HL-60 (cell line): ENCODE measurements around the gene SEMA7A.

Experiments
- DNase-seq, 2 experiments: peaks; one replicate each; pipeline ENCODE4 v3.0.0-alpha.2; 2010 to 2020; ENCODE audit warnings: low read depth in 1 of 2, low spot score in 1 of 2
- H3K27ac ChIP-seq: fragments of 250-450 bp; sonication (Bioruptor Pico); replicated peaks from 2 replicates; pipeline ENCODE4 v1.5.1; 2020; ENCODE audit warnings: mild to moderate bottlenecking, moderate library complexity
- H3K27me3 ChIP-seq: fragments of 250-450 bp; sonication (Bioruptor Pico); 2 replicates; pipeline ENCODE4 v1.5.1; 2021; ENCODE audit warnings: mild to moderate bottlenecking, moderate library complexity; ENCODE audit not compliant: insufficient read depth, poor library complexity, severe bottlenecking
- H3K4me3 ChIP-seq: replicated peaks from 2 replicates; pipeline ENCODE4 v1.5.1; 2011; ENCODE audit warnings: mild to moderate bottlenecking, control low read depth, low read length; ENCODE audit not compliant: insufficient read depth
- GABPA ChIP-seq: IDR thresholded peaks from 2 replicates; pipeline ENCODE4 v1.6.1; 2012; ENCODE audit warnings: low read depth
- POLR2AphosphoS5 ChIP-seq: IDR thresholded peaks from 2 replicates; pipeline ENCODE4 v1.6.1; 2012; ENCODE audit warnings: low read depth
- SPI1 ChIP-seq: IDR thresholded peaks from 2 replicates; pipeline ENCODE4 v1.6.1; 2012; ENCODE audit warnings: low read depth, mild to moderate bottlenecking, borderline replicate concordance
- TF ChIP-seq, protein P1 (sequence below): IDR thresholded peaks from one replicate; pipeline ENCODE4 v1.5.1; 2011; ENCODE audit warnings: low read length, control low read depth, inconsistent platforms; ENCODE audit not compliant: insufficient read depth
- TF ChIP-seq, protein P2 (sequence below): IDR thresholded peaks from 2 replicates; pipeline ENCODE4 v1.6.1; 2012; ENCODE audit warnings: low read depth; ENCODE audit not compliant: insufficient replicate concordance

Gene SEMA7A

DNA sequence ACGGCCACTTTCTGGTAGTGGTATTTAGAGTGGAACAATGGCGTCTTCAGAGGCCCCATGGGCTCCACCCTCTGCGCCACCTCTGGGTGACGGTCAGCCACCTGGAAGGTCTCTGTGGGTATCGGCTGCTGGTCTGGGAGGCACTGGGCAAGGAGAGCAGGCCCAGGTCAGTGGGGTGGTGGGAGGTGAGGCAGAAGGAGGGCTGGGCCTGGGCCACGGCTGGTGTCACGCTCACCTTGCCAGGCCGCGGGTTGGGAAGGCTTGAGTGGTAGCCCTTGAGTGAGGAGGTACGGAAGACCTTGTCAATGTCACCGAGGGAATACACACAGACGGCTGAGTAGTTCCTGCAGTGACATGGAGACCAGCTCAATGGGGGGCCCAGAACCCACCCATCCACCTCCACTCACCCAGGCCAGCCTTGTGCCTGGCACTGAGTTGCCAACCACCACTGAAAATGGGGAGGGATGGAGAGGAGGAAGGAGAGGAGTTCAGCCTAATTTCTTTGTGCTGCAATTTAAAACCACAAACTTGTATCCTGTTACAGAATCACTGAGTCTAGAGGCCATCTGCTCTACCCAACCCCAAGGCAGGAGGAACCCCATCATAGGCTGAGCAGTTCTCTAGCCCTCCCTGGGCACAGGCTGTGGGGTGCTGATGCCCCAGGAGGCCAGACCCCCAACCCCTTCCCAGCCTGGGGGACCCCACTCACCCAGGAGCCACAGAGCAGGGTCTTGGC is 19.0 kb downstream of the SEMA7A start:
- H3K27ac ChIP-seq, result no peak overlapping the region
- no peaks in the 10 kb centered on the region for H3K27me3 ChIP-seq
- no peak overlapping the region for H3K4me3 ChIP-seq
- TF ChIP-seq GABPA, result no peak
- TF ChIP-seq SPI1, result no peak
- TF ChIP-seq POLR2AphosphoS5, result no peak
- TF ChIP-seq, protein P1, sequence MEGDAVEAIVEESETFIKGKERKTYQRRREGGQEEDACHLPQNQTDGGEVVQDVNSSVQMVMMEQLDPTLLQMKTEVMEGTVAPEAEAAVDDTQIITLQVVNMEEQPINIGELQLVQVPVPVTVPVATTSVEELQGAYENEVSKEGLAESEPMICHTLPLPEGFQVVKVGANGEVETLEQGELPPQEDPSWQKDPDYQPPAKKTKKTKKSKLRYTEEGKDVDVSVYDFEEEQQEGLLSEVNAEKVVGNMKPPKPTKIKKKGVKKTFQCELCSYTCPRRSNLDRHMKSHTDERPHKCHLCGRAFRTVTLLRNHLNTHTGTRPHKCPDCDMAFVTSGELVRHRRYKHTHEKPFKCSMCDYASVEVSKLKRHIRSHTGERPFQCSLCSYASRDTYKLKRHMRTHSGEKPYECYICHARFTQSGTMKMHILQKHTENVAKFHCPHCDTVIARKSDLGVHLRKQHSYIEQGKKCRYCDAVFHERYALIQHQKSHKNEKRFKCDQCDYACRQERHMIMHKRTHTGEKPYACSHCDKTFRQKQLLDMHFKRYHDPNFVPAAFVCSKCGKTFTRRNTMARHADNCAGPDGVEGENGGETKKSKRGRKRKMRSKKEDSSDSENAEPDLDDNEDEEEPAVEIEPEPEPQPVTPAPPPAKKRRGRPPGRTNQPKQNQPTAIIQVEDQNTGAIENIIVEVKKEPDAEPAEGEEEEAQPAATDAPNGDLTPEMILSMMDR, result no peak
- TF ChIP-seq, protein P2, sequence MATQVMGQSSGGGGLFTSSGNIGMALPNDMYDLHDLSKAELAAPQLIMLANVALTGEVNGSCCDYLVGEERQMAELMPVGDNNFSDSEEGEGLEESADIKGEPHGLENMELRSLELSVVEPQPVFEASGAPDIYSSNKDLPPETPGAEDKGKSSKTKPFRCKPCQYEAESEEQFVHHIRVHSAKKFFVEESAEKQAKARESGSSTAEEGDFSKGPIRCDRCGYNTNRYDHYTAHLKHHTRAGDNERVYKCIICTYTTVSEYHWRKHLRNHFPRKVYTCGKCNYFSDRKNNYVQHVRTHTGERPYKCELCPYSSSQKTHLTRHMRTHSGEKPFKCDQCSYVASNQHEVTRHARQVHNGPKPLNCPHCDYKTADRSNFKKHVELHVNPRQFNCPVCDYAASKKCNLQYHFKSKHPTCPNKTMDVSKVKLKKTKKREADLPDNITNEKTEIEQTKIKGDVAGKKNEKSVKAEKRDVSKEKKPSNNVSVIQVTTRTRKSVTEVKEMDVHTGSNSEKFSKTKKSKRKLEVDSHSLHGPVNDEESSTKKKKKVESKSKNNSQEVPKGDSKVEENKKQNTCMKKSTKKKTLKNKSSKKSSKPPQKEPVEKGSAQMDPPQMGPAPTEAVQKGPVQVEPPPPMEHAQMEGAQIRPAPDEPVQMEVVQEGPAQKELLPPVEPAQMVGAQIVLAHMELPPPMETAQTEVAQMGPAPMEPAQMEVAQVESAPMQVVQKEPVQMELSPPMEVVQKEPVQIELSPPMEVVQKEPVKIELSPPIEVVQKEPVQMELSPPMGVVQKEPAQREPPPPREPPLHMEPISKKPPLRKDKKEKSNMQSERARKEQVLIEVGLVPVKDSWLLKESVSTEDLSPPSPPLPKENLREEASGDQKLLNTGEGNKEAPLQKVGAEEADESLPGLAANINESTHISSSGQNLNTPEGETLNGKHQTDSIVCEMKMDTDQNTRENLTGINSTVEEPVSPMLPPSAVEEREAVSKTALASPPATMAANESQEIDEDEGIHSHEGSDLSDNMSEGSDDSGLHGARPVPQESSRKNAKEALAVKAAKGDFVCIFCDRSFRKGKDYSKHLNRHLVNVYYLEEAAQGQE, result no peak
- peak in 1 of 2 experiments; percentile 56 for DNase-seq

DNA sequence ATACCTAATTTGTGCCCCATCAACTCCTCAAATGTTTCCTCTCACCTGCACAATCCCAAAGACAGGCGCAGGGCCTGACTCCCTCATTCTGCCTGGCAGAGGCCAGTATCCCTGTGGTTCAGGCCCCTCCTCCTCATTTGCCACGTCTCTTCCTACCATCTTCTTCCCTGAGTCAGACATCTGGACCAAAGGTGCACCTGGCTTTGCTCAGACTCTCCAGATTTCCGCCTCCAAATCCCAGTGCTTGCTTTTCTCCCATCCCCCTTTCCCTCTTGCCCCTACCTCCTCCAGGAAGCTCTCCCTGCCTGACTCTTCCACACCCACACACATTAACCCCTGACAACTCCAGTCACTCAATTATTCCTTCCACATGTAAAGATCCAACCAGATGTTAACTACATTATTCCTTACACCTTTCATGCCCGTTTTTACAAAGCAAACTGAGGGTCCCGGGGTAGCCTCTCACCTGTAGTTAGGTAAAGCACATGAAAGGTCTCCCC is 19.6 kb downstream of the SEMA7A start:
- H3K27ac ChIP-seq, result no peak overlapping the region
- TF ChIP-seq SPI1, result no peak
- TF ChIP-seq, protein P2, result no peak
- TF ChIP-seq, protein P1, result no peak
- no peak for TF ChIP-seq GABPA
- no peak overlapping the region for H3K4me3 ChIP-seq
- no peaks in the 10 kb centered on the region for H3K27me3 ChIP-seq
- DNase-seq, result no peak

DNA sequence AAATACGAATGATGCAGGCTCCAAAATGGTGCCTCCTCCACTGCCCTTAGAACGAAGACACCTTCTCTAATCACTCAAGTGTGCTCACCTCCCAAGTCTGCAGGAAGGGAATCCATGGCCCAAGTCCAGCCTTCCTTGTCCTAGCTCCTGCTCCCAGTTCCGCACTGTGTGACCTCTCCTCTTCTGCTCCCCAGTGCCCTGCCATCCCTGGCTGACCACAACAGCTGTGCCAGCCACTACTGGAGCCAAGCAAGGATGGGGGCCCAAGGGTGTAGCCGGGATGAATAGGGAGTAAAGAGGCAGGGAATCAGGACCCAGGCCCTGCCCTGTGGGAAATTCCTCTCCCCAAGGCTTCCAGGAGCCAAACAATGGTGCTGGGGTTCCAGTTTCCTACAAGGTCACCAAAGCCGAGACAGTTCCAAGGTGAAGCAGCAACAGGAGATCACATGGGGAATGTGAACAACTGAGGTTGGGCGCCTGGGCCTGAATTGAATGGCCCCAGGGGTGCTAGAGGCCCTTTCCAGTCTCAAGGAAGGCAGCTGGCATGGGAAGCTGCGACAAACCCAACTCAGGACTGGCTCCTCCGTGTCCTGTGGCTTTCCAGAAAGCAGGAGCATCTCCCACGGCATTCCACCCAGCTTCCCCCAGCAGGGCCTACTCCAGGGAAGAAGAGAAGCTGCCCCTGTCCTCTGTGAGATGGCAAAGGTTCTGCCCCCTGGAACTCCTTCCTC is 20.2 kb downstream of the SEMA7A start:
- DNase-seq, result no peak
- Histone ChIP-seq H3K4me3 (no peak overlapping the region), H3K27ac (no peak overlapping the region), H3K27me3 (no peaks in the 10 kb centered on the region)
- TF ChIP-seq, protein P2, result no peak
- TF ChIP-seq SPI1 (no peak), POLR2AphosphoS5 (no peak), GABPA (no peak)
- TF ChIP-seq, protein P1, result no peak
